GM18858 (cell line): ENCODE results near the gene PRUNE1.

Experiments
- ATAC-seq: cut with Tn5 transposase; IDR thresholded peaks from one replicate; pipeline ENCODE4 v1.9.1; 2021; ENCODE audit not compliant: unreplicated experiment

Gene PRUNE1

GRCh38 chr1:151005729-151006319 is 2.4 kb upstream of the PRUNE1 start:
- ATAC-seq = no peak

GRCh38 chr1:151006327-151007052 is 1.8 kb upstream of the PRUNE1 start, which contains the start of gene MINDY1:
Gene MINDY1 (minus strand): TSS chr1:151006902. CDS start chr1:151002617, 4,285 bp downstream.
- ATAC-seq = no peak

GRCh38 chr1:151007853-151008243 is 401 bp upstream of the PRUNE1 start:
- ATAC-seq = no peak

- no peak for ATAC-seq
Observed at GRCh38 chr1:151009206-151009587, 948 bp downstream of the PRUNE1 start.

GRCh38 chr1:151009674-151010345 is 1.6 kb downstream of the PRUNE1 start:
- no peak for ATAC-seq

- ATAC-seq = no peak
Observed at GRCh38 chr1:151010346-151010726, 2.1 kb downstream of the PRUNE1 start.

- ATAC-seq = no peak
Observed at GRCh38 chr1:151011154-151011850, 3.1 kb downstream of the PRUNE1 start.

- ATAC-seq = no peak
Observed at GRCh38 chr1:151012684-151013471, 4.6 kb downstream of the PRUNE1 start.

GRCh38 chr1:151013518-151013917 is 5.3 kb downstream of the PRUNE1 start:
- ATAC-seq = no peak

GRCh38 chr1:151024540-151025146 is 16.4 kb downstream of the PRUNE1 start:
- ATAC-seq = no peak

GRCh38 chr1:151026460-151026859 is 18.2 kb downstream of the PRUNE1 start:
- ATAC-seq = no peak

- no peak for ATAC-seq
Observed at GRCh38 chr1:151032164-151032563, 23.9 kb downstream of the PRUNE1 start.

GRCh38 chr1:151035167-151035566 is 26.9 kb downstream of the PRUNE1 start:
- no peak for ATAC-seq

- ATAC-seq = no peak
Observed at GRCh38 chr1:151036356-151036755, 28.1 kb downstream of the PRUNE1 start, which contains the start of gene BNIPL. Gene BNIPL (plus strand): TSS chr1:151036586. CDS start chr1:151036726, 140 bp downstream.

GRCh38 chr1:151037032-151037431 is 28.8 kb downstream of the PRUNE1 start:
- ATAC-seq = no peak

GRCh38 chr1:151039521-151039920 is 31.3 kb downstream of the PRUNE1 start:
- no peak for ATAC-seq

GRCh38 chr1:151043163-151043562 is 34.9 kb downstream of the PRUNE1 start:
- no peak for ATAC-seq

- ATAC-seq = no peak
Observed at GRCh38 chr1:151047591-151047924, 39.3 kb downstream of the PRUNE1 start, which contains the start of gene C1orf56. Gene C1orf56 (plus strand): TSS chr1:151047751. CDS start chr1:151047848, 97 bp downstream.

GRCh38 chr1:151047925-151048644 is 39.8 kb downstream of the PRUNE1 start:
- no peak for ATAC-seq

- ATAC-seq = no peak
Observed at GRCh38 chr1:151048645-151049032, 40.4 kb downstream of the PRUNE1 start.
